SU-DHL-6 (cell line): ENCODE results near the gene IGSF11.

Experiments used
- CTCF ChIP-seq: fragments of 200-600 bp; sonication (generic); IDR thresholded peaks from one replicate; pipeline ENCODE4 v1.5.1; 2017; ENCODE audit warnings: antibody characterized with exemption, mild to moderate bottlenecking, low read length, moderate library complexity; ENCODE audit not compliant: insufficient read depth, poor library complexity, severe bottlenecking
- EZH2phosphoT487 ChIP-seq: fragments of 200-600 bp; sonication (generic), shearing (Covaris generic); conservative IDR thresholded peaks from 2 replicates; pipeline ENCODE4 v1.6.1; 2018; ENCODE audit warnings: mild to moderate bottlenecking, antibody characterized with exemption, low read length, moderate library complexity, mixed read lengths

GRCh38 chr3:118907909-118908308, 126.7 kb downstream of the IGSF11 start:
- TF ChIP-seq CTCF (no peak), EZH2phosphoT487 (no peak)
